Ectodermal cell (in vitro differentiated cells): ENCODE data around the gene NCS1.

Experiments used
- H3K27ac ChIP-seq: 2 replicates; pipeline ENCODE4 v1.7.0; 2013; ENCODE audit warnings: mild to moderate bottlenecking, low read depth, low read length; ENCODE audit not compliant: insufficient read depth, poor library complexity, severe bottlenecking
- H3K27me3 ChIP-seq: 2 replicates; pipeline ENCODE4 v1.7.0; 2013; ENCODE audit warnings: mild to moderate bottlenecking, low read length; ENCODE audit not compliant: insufficient read depth, control insufficient read depth, poor library complexity, severe bottlenecking
- H3K36me3 ChIP-seq: one replicate; pipeline ENCODE4 v1.7.0; 2013; ENCODE audit warnings: low read length; ENCODE audit not compliant: control insufficient read depth, insufficient read depth
- H3K4me1 ChIP-seq: one replicate; pipeline ENCODE4 v1.7.0; 2013; ENCODE audit warnings: low read length; ENCODE audit not compliant: control insufficient read depth, insufficient read depth
- H3K4me3 ChIP-seq: 2 replicates; pipeline ENCODE4 v1.7.0; 2013; ENCODE audit warnings: low read depth, low read length, control low read depth; ENCODE audit not compliant: insufficient read depth
- H3K9me3 ChIP-seq: 2 replicates; pipeline ENCODE4 v1.7.0; 2013; ENCODE audit warnings: mild to moderate bottlenecking, low read length, moderate library complexity; ENCODE audit not compliant: control insufficient read depth
- WGBS, 2 experiments: methylation state at CpG; one replicate each; pipeline ENCODE4 v1.1.7; 2013; ENCODE audit warnings: missing lambda C conversion rate in 2 of 2; 5-methylcytosine and 5-hydroxymethylcytosine counted together

Gene NCS1

GRCh38 chr9:130137641-130138081 lies 34.5 kb upstream of the NCS1 start:
- Histone ChIP-seq H3K4me3 (no peak overlapping the region), H3K9me3 (no peaks in the 10 kb centered on the region), H3K27me3 (no peaks in the 10 kb centered on the region), H3K36me3 (no peaks in the 10 kb centered on the region), H3K4me1 (peaks cover 9% of the 10 kb centered on the region), H3K27ac (peak overlapping the region; percentile 58)
- WGBS, 2 experiments = 95 to 96% methylated on average over 11 of the region's 11 CpGs

- peaks cover 9% of the 10 kb centered on the region for H3K4me1 ChIP-seq
- H3K27ac ChIP-seq = peak overlapping the region; percentile 58
- no peaks in the 10 kb centered on the region for H3K36me3 ChIP-seq
- no peaks in the 10 kb centered on the region for H3K27me3 ChIP-seq
- H3K9me3 ChIP-seq = no peaks in the 10 kb centered on the region
- no peak overlapping the region for H3K4me3 ChIP-seq
- WGBS, 2 experiments = 27 to 28% methylated on average over 10 of the region's 10 CpGs
Measured at GRCh38 chr9:130138171-130138653, 34.0 kb upstream of the NCS1 start.

- Histone ChIP-seq H3K36me3 (no peaks in the 10 kb centered on the region), H3K9me3 (no peaks in the 10 kb centered on the region), H3K27ac (no peak overlapping the region), H3K27me3 (no peaks in the 10 kb centered on the region), H3K4me3 (no peak overlapping the region), H3K4me1 (peaks cover 9% of the 10 kb centered on the region)
- WGBS, 2 experiments = 85 to 90% methylated on average over 6 of the region's 6 CpGs
Measured at GRCh38 chr9:130138791-130139190, 33.4 kb upstream of the NCS1 start.

- H3K4me1 ChIP-seq = peaks cover 9% of the 10 kb centered on the region
- H3K36me3 ChIP-seq = no peaks in the 10 kb centered on the region
- H3K27ac ChIP-seq = no peak overlapping the region
- H3K27me3 ChIP-seq = no peaks in the 10 kb centered on the region
- H3K4me3 ChIP-seq = no peak overlapping the region
- H3K9me3 ChIP-seq = no peaks in the 10 kb centered on the region
- 94 to 95% methylated on average over 10 of the region's 10 CpGs for WGBS, 2 experiments
Measured at GRCh38 chr9:130139251-130139650, 33.0 kb upstream of the NCS1 start.

GRCh38 chr9:130140706-130141105 lies 31.5 kb upstream of the NCS1 start:
- peaks cover 9% of the 10 kb centered on the region for H3K4me1 ChIP-seq
- H3K4me3 ChIP-seq = no peak overlapping the region
- no peak overlapping the region for H3K27ac ChIP-seq
- WGBS, 2 experiments = 94% methylated on average over 10 of the region's 10 CpGs
- H3K27me3 ChIP-seq = no peaks in the 10 kb centered on the region
- no peaks in the 10 kb centered on the region for H3K9me3 ChIP-seq
- no peaks in the 10 kb centered on the region for H3K36me3 ChIP-seq

- Histone ChIP-seq H3K27me3 (no peaks in the 10 kb centered on the region), H3K4me3 (no peak overlapping the region), H3K4me1 (peaks cover 9% of the 10 kb centered on the region), H3K36me3 (no peaks in the 10 kb centered on the region), H3K27ac (no peak overlapping the region), H3K9me3 (no peaks in the 10 kb centered on the region)
- WGBS, 2 experiments = 94 to 95% methylated on average over 12 of the region's 12 CpGs
Measured at GRCh38 chr9:130142056-130142455, 30.1 kb upstream of the NCS1 start.

GRCh38 chr9:130142641-130143040 lies 29.6 kb upstream of the NCS1 start:
- no peaks in the 10 kb centered on the region for H3K27me3 ChIP-seq
- no peak overlapping the region for H3K4me3 ChIP-seq
- 73 to 76% methylated on average over 6 of the region's 6 CpGs for WGBS, 2 experiments
- no peaks in the 10 kb centered on the region for H3K36me3 ChIP-seq
- H3K4me1 ChIP-seq = peaks cover 8% of the 10 kb centered on the region
- no peaks in the 10 kb centered on the region for H3K9me3 ChIP-seq
- no peak overlapping the region for H3K27ac ChIP-seq

- H3K4me3 ChIP-seq = no peak overlapping the region
- WGBS, 2 experiments = 89 to 90% methylated on average over 24 of the region's 24 CpGs
- no peaks in the 10 kb centered on the region for H3K9me3 ChIP-seq
- no peaks in the 10 kb centered on the region for H3K27me3 ChIP-seq
- peaks cover 4% of the 10 kb centered on the region for H3K4me1 ChIP-seq
- H3K36me3 ChIP-seq = no peaks in the 10 kb centered on the region
- no peak overlapping the region for H3K27ac ChIP-seq
Measured at GRCh38 chr9:130143279-130143893, 28.8 kb upstream of the NCS1 start.

GRCh38 chr9:130143958-130144366 lies 28.2 kb upstream of the NCS1 start:
- WGBS, 2 experiments = 75% methylated on average over 14 of the region's 14 CpGs

GRCh38 chr9:130144703-130145102 lies 27.5 kb upstream of the NCS1 start:
- no peak overlapping the region for H3K27ac ChIP-seq
- WGBS, 2 experiments = 71 to 88% methylated on average over 4 to 5 of the region's 5 CpGs
- H3K4me3 ChIP-seq = no peak overlapping the region
- no peaks in the 10 kb centered on the region for H3K4me1 ChIP-seq
- H3K27me3 ChIP-seq = no peaks in the 10 kb centered on the region
- no peaks in the 10 kb centered on the region for H3K36me3 ChIP-seq
- no peaks in the 10 kb centered on the region for H3K9me3 ChIP-seq

More at GRCh38 chr9:130143958-130144366, 28.2 kb upstream of the NCS1 start:
- Histone ChIP-seq H3K9me3 (no peaks in the 10 kb centered on the region), H3K4me1 (peaks cover 4% of the 10 kb centered on the region), H3K27ac (no peak overlapping the region), H3K36me3 (no peaks in the 10 kb centered on the region), H3K4me3 (no peak overlapping the region), H3K27me3 (no peaks in the 10 kb centered on the region)
